Nephron (organoid): Measurements from ENCODE around the gene MGMT.

Experiments
- H3K27ac Mint-ChIP-seq, 3 experiments: 2 replicates each; pipeline ENCODE4 v1.8.0; 2020; ENCODE audit warnings: mixed read lengths in 3 of 3, mild to moderate bottlenecking in 2 of 3, moderate library complexity in 1 of 3
- H3K27me3 Mint-ChIP-seq: 2 replicates; pipeline ENCODE4 v1.8.0; 2021; ENCODE audit warnings: low read depth, mild to moderate bottlenecking, moderate library complexity, mixed read lengths
- H3K36me3 Mint-ChIP-seq: 2 replicates; pipeline ENCODE4 v1.8.0; 2020; ENCODE audit warnings: low read depth, mixed read lengths
- H3K4me1 Mint-ChIP-seq: 2 replicates; pipeline ENCODE4 v1.8.0; 2020; ENCODE audit warnings: mixed read lengths
- H3K4me3 Mint-ChIP-seq, 3 experiments: 2 replicates each; pipeline ENCODE4 v1.8.0; 2020; ENCODE audit warnings: mild to moderate bottlenecking in 3 of 3, mixed read lengths in 3 of 3, moderate library complexity in 2 of 3
- H3K9me3 Mint-ChIP-seq: 2 replicates; pipeline ENCODE4 v1.8.0; 2020; ENCODE audit warnings: mixed read lengths
- CTCF ChIP-seq, 3 experiments: fragments of 200-600 bp; sonication (generic); IDR thresholded peaks; one replicate each; pipeline ENCODE4 v1.5.0; 2021; ENCODE audit warnings: antibody characterized with exemption in 3 of 3; ENCODE audit not compliant: unreplicated experiment in 3 of 3

The MGMT gene

GRCh38 chr10:129604333-129605032 lies 137.4 kb downstream of the MGMT start:
- H3K36me3 Mint-ChIP-seq = no peaks in the 10 kb centered on the region
- H3K27me3 Mint-ChIP-seq = peaks cover 4% of the 10 kb centered on the region
- no peaks in the 10 kb centered on the region for H3K9me3 Mint-ChIP-seq
- no peak overlapping the region for H3K4me3 Mint-ChIP-seq
- peaks cover 28% of the 10 kb centered on the region for H3K4me1 Mint-ChIP-seq
- no peak for TF ChIP-seq CTCF (IDR thresholded peaks at IDR 0.05; ENCODE audit: unreplicated experiment in 3 of 3)
- H3K27ac Mint-ChIP-seq = peak overlapping the region in 1 of 3 experiments; percentile 17

- Mint-ChIP-seq H3K36me3 (no peaks in the 10 kb centered on the region), H3K27me3 (peaks cover 4% of the 10 kb centered on the region), H3K9me3 (no peaks in the 10 kb centered on the region), H3K4me3 (no peak overlapping the region), H3K27ac (no peak overlapping the region), H3K4me1 (peaks cover 28% of the 10 kb centered on the region)
- no peak for TF ChIP-seq CTCF (IDR thresholded peaks at IDR 0.05; ENCODE audit: unreplicated experiment in 3 of 3)
Measured at GRCh38 chr10:129605266-129605985, 138.4 kb downstream of the MGMT start.

GRCh38 chr10:129605986-129606518 lies 139.0 kb downstream of the MGMT start:
- H3K4me1 Mint-ChIP-seq = peaks cover 28% of the 10 kb centered on the region
- no peaks in the 10 kb centered on the region for H3K36me3 Mint-ChIP-seq
- peak overlapping the region in 1 of 3 experiments; percentile 16 for H3K27ac Mint-ChIP-seq
- peaks cover 4% of the 10 kb centered on the region for H3K27me3 Mint-ChIP-seq
- no peak for TF ChIP-seq CTCF (IDR thresholded peaks at IDR 0.05; ENCODE audit: unreplicated experiment in 3 of 3)
- peak overlapping the region in 2 of 3 experiments; percentile 9 to 12 for H3K4me3 Mint-ChIP-seq
- H3K9me3 Mint-ChIP-seq = no peaks in the 10 kb centered on the region

DNA sequence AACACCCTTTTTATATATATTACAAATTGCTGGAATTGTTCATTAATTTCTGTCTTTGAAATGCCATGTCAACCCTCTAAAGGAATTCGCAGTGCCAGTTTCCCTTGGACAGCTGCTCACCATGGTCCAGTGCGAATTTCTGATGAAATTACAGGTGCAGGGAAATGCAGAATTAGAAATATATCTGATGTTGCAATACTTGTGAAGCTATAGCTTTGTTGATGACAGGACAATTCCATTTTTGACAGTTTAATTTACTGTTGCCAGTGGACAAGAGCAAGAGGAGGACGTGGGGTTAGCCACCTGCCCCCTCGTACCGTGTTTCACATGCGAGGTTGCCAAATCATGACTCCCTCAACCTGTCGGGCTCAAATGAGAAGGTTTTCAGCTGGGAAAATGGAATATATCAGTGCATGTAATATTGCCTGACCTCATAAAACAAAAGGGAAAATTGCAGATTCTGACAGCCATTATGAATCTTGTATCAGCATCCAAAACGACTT lies 140.6 kb downstream of the MGMT start:
- Mint-ChIP-seq H3K27me3 (peaks cover 4% of the 10 kb centered on the region), H3K4me3 (no peak overlapping the region), H3K9me3 (no peaks in the 10 kb centered on the region), H3K27ac (no peak overlapping the region), H3K4me1 (peaks cover 21% of the 10 kb centered on the region), H3K36me3 (no peaks in the 10 kb centered on the region)
- no peak for TF ChIP-seq CTCF (IDR thresholded peaks at IDR 0.05; ENCODE audit: unreplicated experiment in 3 of 3)

DNA sequence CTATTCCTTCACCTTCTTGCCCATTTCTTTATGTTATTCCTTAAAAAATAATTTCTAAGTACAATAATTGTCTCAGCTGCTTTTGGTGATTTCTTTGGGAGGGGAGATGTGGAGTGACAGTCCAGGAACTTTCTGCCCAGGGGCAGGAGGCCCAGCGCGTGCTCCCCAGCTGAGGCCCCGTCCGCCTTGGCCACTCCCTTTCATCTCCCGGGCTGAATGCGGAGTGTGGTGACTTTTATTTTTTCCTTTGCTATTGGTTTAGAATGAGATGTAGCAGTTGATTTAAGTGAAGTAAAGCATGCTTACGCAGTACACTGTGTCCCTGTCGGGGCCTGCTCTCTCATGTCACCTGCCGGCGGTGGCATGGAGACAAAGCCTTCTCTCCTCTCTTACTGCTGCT lies 141.6 kb downstream of the MGMT start:
- Mint-ChIP-seq H3K36me3 (no peaks in the 10 kb centered on the region), H3K4me3 (no peak overlapping the region), H3K27me3 (peaks cover 4% of the 10 kb centered on the region), H3K4me1 (peaks cover 12% of the 10 kb centered on the region), H3K9me3 (no peaks in the 10 kb centered on the region), H3K27ac (no peak overlapping the region)
- TF ChIP-seq CTCF (IDR thresholded peaks at IDR 0.05; ENCODE audit: unreplicated experiment in 3 of 3) = no peak
